ENCODE measurements around the gene NAA38. TPM values are rescaled to one million over a fixed set of nuclear protein-coding genes. Genes with fewer than 3 reads are reported as not detected.

NAA38 gene
- total RNA-seq, 1 experiment from 2014 or later: 71.8 TPM

DNA sequence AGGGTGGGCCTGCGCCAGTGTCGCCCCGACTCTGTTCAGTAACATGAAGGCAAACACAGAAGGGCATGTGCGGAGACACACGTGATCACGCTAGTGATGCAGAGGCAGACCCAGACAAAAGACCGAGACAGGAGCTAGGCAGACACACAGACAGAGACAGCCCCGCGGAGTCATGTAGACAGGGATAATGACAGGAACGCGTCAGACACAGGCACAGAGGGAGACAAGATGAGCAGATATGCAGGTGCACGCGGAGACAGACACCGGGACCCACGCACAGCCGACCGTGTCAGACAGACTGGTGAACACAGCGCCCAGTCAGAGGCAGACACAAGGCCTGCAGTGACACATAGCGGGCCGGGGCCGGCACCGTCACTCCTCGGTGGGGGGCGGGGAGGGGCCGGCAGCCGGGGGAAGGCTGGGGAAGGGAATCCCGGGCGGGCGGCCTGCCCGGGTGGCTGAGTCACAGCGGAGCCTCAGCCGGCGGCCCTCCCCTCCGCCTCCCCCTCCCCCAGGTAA lies 15.9 kb downstream of the NAA38 start:
- peak; percentile 64 for DNase-seq (ENCODE audit: low spot score)

DNA sequence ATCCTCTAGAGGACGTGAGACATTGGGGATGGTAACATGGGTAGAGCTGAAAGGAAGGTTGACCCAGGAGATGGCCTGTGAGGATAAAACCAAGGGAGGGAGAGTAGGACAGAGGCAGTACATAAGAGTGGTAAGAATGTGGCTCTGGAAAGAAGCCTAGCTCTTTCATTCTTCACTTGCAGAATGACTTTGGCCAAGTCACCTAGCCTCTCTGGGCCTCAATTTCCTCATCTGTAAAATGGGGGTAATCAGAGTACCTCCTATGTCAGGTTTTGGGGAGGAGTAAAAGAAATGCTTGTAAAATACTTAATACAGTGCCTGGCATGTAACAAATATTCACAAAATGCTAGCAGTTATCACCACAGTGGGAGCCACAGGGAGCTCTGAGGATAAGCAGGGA lies 16.5 kb downstream of the NAA38 start:
- DNase-seq (ENCODE audit: low spot score): no peak

DNA sequence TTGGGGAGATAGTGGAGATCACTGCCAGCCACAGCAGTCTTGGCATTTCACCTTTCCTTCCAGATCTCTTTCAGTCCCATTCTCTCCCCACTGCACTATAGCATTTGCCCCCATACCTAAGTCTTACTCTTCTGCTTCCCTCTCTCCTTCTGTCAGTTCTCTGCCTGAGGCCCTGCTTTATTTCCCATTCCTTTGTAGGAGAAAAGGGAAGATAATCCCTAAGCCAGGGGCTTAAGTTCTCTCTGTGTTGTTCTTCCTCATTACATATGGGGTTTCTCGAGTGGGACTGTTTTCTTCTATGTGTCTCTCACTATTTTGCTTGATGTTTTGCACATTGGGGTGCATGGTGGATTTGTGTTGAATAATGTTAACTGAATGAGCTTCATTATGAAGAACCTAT lies 16.9 kb downstream of the NAA38 start:
- no peak for DNase-seq (ENCODE audit: low spot score)

DNA sequence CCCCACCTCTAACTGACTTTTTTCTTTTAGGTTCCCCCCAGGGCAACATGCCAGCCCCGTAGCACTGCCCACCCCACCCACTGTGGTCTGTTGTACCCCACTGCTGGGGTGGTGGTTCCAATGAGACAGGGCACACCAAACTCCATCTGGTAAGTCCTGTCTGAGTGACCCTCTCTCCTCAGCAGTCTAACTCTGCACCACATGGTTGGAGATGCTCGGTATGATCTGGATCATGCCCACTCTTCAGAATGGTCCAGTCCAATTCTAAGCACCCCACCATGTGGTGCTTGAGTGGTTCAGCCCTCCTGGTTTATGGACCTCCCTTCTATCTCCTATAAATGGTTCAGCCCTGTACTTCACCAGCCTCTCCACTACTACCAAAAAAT lies 17.5 kb downstream of the NAA38 start:
- peak; percentile 30 for DNase-seq (ENCODE audit: low spot score)

DNA sequence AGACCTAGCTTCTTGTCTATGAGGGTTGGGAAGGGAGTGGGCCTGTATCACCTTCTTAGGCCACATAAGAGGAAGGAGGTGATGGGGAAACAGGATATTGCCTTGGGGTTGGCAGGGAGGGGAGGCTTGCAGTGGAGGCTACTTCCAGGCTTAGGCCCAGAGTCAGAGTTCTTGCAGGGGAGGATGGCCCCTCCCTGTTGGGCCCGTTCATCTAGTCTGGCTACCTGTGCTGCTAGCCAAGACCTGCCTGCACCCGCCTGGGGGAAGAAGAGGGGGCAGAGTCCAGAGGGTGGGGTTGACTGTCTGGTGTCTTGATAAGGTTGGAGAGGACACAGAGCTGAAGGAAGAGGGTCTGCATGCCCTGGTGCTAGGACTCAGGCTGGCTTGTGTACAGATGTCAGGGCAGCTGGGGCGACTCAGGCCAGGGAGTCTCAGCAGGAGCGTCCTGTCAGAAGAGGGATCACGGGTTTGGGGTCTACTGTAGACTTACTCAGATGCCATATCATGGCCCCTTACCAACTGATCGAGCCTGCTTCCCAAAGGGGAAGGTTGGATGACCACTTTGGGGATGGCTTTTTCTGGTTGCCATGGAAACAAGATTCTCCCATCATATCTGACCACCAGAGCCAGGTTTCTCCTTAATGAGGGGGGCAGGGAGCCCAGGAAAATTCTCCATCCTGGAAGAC lies 18.0 kb downstream of the NAA38 start:
- no peak for DNase-seq (ENCODE audit: low spot score)

DNA sequence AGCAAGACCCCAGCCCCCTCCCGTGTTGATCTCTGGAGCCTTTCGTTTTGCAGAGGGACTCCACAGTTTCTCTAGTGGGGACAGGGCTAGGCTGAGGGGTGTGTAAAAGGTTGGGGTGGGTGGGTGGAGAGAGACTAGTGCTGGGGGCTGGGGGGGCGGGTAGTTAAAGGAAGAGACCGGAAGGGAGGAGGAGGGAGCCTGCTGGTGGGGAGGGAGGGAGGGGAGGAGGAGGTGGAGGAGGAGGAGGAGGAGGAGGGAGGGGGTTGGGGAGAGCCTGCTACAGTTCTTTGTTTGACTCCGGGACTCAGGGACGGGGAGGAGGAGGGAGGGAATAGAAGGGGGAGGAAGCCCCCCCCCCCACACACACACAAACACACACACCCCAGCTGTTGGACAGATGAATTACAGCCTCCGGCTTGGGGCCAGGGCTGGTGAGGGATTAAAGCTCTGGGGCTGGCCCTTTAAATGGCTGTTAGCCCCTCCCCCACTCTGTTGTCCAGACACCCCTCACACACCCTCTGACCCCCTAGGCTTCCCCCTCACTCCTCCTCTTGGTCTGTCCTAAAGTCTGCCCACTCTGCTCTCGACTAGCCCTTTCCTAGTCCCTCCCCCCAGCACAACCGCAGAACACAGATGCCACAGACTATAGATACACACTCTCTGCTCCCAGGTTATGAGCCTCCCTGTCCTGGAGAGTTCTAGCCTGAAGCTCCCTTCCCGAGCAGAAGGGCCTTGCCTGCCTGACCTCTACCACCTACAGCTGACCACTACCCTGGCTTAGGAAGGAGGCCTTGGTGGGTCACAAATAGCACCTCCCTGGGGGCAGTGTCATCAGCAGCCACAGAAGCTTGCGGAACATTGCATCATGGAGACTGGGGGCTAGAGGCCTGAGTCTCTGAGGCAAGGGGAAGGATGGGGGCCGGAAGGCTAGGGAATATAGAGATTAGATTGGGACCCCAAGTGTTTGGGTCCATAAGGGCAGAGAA lies 19.0 kb downstream of the NAA38 start:
- no peak for DNase-seq (ENCODE audit: low spot score)

DNA sequence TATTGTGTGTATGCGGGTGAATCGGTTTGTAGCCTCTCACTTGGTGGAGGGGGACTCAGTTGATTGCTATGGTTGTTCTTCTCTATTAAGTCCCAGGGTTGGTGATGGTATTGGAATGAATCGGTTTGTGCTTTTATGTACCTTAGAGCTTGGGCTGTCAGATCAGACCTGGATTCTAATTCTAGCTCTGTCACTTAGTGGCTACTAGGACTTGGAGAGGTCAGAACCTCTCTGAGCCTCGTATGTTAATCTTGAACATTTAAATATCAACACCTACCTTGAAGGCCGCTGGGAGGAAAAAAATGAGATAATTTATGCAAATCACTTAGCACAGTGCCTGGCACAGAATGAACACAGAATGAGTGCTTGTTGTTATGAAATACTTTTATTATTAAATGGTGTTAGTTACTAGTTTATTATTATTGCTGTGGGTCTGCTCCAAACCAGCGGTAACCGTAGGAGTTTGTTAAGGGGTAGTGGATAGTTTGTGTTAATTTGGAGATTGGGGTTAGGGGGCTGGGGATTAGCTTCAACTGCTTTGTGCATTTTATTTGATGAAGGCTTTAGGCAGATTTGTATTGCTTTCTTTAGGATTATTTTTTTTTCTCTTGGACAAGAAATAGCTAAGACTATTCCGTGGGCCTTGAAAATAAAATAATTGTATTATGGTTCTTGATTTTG lies 19.8 kb downstream of the NAA38 start:
- DNase-seq (ENCODE audit: low spot score): no peak

DNA sequence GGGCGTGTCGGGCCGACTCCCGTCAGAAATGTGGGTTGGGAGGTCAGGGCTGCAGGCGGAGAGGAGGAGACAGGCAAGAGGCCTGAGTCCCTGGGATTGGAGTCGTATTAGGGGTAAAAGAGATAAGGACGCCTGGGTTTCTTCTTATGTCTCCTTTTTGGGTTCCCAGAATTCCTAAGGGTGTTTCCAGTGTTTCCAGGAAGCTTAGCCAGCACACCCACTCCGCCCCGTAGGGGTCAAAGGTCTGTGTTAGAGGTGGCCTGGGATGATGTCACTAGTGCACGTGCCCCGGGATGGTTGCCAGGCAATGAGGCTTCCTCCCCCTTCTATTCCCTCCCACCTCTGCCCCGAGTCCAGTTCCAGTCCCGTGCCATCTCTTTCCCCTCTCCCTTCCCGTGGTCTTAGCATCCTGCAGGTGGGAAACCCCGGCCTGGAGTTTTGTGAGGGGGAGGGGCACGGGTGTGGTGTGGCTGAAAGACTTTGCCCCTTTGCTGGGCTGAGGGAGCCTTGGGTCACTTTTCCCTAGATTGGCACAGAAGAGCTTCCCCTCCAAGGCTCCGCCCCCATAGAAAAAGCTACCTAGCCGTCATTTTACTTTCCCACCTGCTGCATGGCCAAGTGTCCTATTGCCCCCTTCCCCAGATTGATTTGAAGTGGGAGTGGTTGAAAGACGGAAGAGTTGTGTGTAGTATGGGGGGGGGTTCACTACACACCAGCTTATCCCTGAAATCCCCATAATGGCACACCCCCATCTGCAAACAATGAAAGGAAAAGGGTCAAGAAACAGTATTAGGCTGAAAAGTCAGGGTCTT lies 20.6 kb downstream of the NAA38 start:
- DNase-seq (ENCODE audit: low spot score): peak; percentile 88

DNA sequence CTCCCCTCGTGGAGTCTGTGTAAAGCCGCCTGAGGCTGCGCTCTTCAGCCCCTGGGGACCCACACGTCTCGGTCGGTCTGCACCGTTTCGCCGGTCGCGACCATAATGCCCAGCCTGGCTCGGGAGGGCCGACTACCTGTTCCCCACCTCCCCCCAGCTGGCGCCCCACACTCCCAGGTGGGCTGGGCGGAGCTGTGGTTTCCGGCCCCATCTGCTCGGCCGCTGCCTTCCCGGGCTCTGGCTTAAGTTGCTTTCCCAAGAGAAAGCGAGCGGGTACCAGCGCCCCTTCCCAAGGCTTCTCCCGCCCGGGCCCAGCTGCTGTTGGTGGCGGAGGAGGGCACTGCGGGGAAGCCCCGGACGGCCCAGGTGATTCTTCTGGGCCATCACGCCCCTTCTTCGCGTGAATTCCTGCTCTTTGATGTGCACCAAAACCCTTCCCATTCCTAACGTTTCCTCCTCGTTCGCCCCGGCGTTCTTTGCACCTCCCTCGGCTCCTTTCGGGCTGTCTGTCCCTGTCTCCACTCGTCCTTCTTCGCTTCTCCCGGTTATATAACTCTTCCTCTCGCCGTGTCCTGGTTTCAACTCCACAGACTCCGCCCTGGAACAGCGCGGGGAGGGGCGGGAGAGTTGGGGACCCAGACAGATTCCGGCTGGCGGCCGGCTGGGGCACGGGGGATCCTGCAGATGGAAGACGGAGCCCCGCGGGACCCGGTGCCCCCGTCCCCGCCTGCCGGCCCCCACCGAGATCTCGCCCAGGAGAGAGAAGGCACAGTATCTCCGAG lies 21.4 kb downstream of the NAA38 start:
- peak; percentile 54 for DNase-seq (ENCODE audit: low spot score)

DNA sequence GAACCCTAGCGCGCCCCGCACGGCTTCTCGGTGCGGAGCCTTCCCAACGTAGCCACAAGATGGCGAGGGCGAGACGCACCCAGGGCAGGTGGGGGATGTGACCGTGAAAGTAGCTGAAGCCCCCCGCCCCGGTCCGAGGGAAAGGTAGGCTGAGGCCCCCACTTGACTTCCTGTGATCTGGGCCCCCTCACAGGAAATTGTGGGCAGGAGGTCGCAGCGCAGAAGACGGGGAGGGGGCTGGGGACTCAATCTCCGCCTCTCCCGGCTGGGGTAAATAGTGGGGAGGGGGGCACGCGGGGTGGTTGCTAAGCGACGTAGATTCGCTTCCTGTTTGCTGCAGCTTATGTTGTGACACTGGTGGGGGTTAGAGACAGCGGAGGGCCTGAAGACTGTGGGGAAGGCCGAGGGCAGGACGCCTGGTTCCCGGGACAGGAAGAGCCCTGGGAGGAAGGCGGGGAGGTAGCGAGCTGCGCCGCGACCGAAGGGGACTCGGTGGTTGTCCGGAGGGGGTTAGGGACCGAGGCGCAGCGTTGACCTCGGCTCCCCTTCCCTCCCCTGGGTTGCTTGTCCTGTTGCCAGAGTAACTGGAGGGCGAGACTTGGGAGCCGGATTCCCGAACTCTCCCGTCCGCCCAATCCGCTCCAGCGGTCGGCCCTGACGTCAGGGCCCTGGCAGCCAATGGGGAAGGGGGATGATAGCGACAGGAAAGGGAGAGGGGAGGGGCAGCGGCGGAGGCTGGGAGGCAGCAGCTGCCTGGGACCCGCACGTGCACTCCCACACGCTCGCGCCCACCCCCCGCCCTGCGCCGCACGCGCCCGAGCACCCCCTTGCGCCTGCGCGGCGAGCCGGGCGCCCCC lies 22.2 kb downstream of the NAA38 start:
- DNase-seq (ENCODE audit: low spot score): peak; percentile 90

DNA sequence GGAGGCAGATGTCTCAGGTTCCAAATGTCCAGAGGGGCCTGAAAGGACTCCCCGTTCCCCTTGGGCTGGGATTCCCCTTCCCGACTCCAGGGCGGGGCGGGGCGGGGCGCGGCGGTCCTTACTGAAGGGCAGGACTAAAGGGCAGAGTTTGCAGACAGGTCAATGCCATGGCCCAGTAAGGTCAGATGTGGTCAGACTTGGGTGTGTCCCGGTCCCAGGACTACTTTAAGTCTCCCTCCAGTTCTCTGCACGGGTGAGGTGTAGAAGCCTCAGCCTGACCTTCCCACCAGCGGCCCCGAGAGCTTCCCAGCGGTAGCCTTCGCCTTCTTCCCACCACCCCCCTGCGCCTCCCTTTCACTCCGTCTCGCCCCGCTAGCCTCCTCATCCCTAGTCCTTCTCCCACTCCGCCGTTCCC lies 22.8 kb downstream of the NAA38 start:
- DNase-seq (ENCODE audit: low spot score): no peak

DNA sequence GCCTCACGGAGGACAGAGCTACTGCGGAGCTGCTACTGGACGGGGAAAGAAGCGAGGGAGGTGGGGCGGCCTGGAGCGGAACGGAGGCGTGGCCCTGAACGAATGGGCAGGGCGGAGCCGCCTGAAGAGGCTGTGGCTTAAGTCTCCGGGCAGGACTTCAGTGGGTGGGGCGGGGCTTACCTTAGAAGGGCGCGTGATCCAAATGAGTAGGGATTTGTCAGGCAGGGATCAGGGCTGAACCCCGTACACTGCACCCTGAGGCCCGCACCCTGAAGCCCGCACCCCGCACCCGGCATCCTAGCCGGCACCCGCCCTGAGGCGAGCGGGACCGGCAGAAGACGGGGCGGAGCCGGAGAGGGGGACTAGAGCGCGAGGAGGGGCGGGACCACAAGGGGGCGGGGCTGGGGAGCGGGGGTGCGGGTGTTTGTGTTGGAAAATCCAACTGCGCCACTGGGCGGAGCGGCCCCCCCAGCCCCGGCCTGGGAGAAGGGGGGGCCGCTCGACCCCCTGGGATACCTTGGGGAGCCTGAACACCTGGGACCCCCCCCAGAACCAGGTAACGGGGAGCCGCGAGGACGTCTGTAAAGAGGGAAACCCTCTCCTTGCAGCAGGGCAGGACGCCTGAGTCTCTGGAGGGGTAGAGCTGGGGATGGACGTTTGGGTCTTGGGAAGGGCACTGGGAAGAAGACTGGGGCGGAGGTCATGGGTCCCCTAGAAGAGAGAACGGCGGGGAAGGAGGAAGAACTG lies 23.4 kb downstream of the NAA38 start, which contains the start of gene KDM6B:
TSS of gene KDM6B (plus strand) at position 423 of the 747 bp plus-strand sequence. CDS start 11,338 bp downstream, outside the sequence.
- DNase-seq (ENCODE audit: low spot score): peak; percentile 86

DNA sequence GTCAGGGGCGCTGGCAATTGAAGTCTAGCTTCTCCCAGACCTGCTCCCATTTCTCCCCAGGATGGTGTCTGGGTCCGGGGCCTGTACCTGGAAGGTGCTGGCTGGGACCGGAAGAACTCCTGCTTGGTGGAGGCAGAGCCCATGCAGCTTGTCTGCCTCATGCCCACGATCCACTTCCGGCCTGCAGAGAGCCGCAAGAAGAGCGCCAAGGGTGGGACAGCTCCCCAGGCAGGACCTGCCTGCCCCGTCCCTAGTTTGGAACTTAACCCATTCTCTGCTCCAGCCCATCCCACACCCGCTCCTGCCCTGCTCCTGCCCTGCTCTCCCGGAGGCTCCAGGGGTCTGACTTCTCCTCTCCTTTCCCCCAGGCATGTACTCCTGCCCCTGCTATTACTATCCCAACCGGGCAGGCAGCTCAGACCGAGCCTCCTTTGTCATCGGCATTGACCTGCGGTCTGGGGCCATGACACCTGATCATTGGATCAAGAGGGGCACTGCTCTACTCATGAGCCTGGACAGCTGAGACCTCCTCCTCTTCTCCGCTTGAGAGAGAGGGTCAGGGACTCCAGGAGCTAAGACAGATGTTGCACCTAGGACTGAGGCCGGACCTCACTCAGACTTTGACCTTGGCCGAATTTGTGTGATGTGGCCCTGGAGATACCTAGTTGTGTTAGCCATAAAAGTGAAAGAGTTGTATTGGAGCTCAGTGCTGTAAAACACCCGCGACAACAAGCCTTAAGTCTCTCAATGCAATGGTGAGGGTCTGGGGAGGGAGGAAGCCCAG lies 24.2 kb downstream of the NAA38 start:
- no peak for DNase-seq (ENCODE audit: low spot score)

DNA sequence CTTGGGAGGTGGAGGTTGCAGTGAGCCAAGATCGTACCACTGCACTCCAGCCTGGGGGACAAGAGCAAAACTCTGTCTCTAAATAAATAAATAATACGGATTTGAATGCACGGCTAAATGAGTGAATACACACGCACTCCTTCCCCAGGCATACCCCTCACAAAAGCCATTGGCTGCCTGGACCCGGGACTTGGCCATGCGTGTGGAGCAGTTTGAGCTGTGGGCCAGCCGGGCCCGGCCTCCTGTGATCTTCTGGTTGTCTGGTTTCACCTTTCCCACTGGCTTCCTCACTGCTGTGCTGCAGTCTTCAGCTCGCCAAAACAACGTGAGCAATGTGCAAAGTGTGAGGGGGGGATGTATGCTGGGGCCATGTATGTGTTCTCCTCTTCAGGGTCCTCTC lies 24.9 kb downstream of the NAA38 start:
- DNase-seq (ENCODE audit: low spot score): no peak

DNA sequence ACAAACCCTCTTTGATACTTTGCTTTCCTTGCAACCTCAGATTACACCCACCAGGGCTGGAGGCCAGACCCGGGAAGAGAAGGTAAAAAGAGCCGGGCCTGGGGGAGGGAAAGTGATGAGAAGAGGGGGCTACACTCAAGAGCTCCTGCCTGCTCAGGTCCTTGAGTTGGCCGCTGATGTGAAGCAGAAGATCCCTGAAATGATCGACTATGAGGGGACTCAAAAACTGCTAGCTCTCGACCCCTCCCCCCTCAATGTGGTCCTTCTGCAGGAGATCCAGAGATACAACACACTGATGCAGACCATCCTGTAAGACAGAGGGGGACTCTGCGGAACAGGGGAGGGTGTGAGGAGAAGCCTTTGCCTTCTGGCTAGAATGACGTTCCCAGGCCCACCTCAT lies 26.1 kb downstream of the NAA38 start:
- no peak for DNase-seq (ENCODE audit: low spot score)

DNA sequence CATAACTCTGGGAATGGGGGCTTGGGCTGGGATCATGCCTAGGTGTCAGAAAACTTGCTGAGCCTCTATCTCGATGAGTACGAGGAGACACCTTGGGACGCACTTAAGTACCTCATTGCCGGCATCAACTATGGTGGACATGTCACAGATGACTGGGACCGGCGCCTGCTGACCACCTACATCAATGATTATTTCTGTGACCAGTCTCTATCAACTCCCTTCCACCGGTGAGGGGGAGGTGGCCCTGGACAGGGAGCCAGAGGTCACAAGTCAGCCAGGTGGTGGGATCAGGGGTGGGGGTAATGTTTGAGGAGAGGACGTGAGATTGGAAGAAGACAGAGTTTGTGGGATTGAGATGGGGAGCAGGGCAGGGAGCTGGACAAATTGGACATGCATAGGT lies 26.7 kb downstream of the NAA38 start:
- no peak for DNase-seq (ENCODE audit: low spot score)

DNA sequence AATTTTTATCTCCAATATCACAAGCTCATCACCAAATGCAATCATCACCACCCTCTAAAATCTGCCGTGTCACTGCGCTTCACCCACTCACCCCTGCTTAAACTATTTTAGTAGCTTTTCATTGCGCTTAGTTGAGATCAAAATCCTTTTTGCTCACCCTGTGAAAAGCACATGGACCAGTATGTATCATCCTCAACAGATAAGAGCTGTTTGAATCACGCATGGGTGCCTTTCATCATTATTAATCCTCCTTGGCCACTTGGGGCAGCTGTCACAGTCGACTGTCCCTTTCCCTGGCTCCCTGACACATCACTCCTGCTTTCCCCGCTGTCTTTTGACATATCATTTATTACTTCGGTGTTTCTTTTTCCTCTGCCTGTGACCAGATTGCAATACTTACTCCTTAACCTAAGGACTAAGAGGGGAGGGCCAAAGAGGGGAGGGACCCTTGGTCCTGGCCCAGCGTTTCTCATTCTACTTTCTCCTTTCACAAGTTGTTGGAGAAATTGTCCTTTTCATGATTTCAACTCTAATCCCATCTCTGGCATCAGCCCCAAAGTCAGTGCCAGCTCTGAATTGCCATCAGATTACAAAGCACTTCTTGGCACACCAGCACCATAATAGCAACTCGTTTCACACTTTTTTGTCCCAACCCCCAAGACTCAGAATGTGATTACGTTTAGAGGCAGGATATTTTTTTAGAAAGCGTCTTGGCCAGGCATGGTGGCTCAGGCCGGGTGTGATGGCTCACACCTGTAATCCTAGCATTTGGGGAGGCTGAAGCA lies 32.0 kb downstream of the NAA38 start:
- no peak for DNase-seq (ENCODE audit: low spot score)

Data from HT-29 (cell line).